GM12872 (cell line): ENCODE measurements around the gene LPO.

Source experiments
- CTCF ChIP-seq: IDR thresholded peaks from 3 replicates; pipeline ENCODE4 v1.5.1; 2011; ENCODE audit warnings: low read depth, mild to moderate bottlenecking, low read length, moderate library complexity; ENCODE audit not compliant: insufficient read depth

The LPO gene

GRCh38 chr17:58239987-58240386, 1.6 kb downstream of the LPO start:
- TF ChIP-seq CTCF, result no peak

- no peak for TF ChIP-seq CTCF
Observed at GRCh38 chr17:58242171-58242784, 3.9 kb downstream of the LPO start.

GRCh38 chr17:58244963-58245362, 6.6 kb downstream of the LPO start:
- TF ChIP-seq CTCF, result no peak

- TF ChIP-seq CTCF, result no peak
Observed at GRCh38 chr17:58245428-58246103, 7.2 kb downstream of the LPO start.

GRCh38 chr17:58246104-58246740, 7.8 kb downstream of the LPO start:
- no peak for TF ChIP-seq CTCF

GRCh38 chr17:58246781-58247180, 8.4 kb downstream of the LPO start:
- TF ChIP-seq CTCF, result no peak

- TF ChIP-seq CTCF, result no peak
Observed at GRCh38 chr17:58247511-58248363, 9.4 kb downstream of the LPO start.
